ENCODE measurements around the gene CNTNAP5. TPM values are rescaled to one million over a fixed set of nuclear protein-coding genes. Genes with fewer than 3 reads are reported as not detected.

Gene CNTNAP5
- total and polyA plus RNA-seq, 2 donors from 2014 or later, result 0.50 TPM; not detected in 1

GRCh38 chr2:124258140-124258880 lies 233.2 kb downstream of the CNTNAP5 start:
- Histone ChIP-seq H3K27ac (ENCODE audit: low read depth in 2 of 2, low read length in 2 of 2) (no peak overlapping the region), H3K4me1 (ENCODE audit: control insufficient read depth in 2 of 3, insufficient read depth in 2 of 3, low read depth in 1 of 3, low read length in 3 of 3) (no peaks in the 10 kb centered on the region), H3K36me3 (ENCODE audit: control insufficient read depth in 2 of 3, insufficient read depth in 3 of 3, low read length in 3 of 3) (no peaks in the 10 kb centered on the region), H3K27me3 (ENCODE audit: control insufficient read depth, insufficient read depth, low read length) (no peaks in the 10 kb centered on the region), H3K9ac (ENCODE audit: low read length in 3 of 3) (no peak overlapping the region), H3K9me3 (ENCODE audit: control insufficient read depth in 2 of 3, insufficient read depth in 1 of 3, low read length in 3 of 3) (no peaks in the 10 kb centered on the region), H3K4me3 (ENCODE audit: low read length in 3 of 3) (no peak overlapping the region)
- FAIRE-seq (no peak), DNase-seq (no peak)
- TF ChIP-seq CTCF (IDR thresholded peaks at IDR 0.05; ENCODE audit: borderline replicate concordance, extremely low read depth, insufficient read depth), result no peak
- intact Hi-C loops (cut with DNase I), result no loop called here

GRCh38 chr2:124261456-124261855 lies 236.4 kb downstream of the CNTNAP5 start:
- no peak for TF ChIP-seq CTCF (IDR thresholded peaks at IDR 0.05; ENCODE audit: borderline replicate concordance, extremely low read depth, insufficient read depth)
- H3K36me3 ChIP-seq (ENCODE audit: control insufficient read depth in 2 of 3, insufficient read depth in 3 of 3, low read length in 3 of 3), result no peaks in the 10 kb centered on the region
- intact Hi-C loops (cut with DNase I), result no loop called here
- DNase-seq (no peak), FAIRE-seq (no peak)
- no peak overlapping the region for H3K4me3 ChIP-seq (ENCODE audit: low read length in 3 of 3)
- no peaks in the 10 kb centered on the region for H3K9me3 ChIP-seq (ENCODE audit: control insufficient read depth in 2 of 3, insufficient read depth in 1 of 3, low read length in 3 of 3)
- H3K9ac ChIP-seq (ENCODE audit: low read length in 3 of 3), result no peak overlapping the region
- H3K27me3 ChIP-seq (ENCODE audit: control insufficient read depth, insufficient read depth, low read length), result no peaks in the 10 kb centered on the region
- H3K4me1 ChIP-seq (ENCODE audit: control insufficient read depth in 2 of 3, insufficient read depth in 2 of 3, low read depth in 1 of 3, low read length in 3 of 3), result no peaks in the 10 kb centered on the region
- no peak overlapping the region for H3K27ac ChIP-seq (ENCODE audit: low read depth in 2 of 2, low read length in 2 of 2)

- Histone ChIP-seq H3K36me3 (ENCODE audit: control insufficient read depth in 2 of 3, insufficient read depth in 3 of 3, low read length in 3 of 3) (no peaks in the 10 kb centered on the region), H3K27ac (ENCODE audit: low read depth in 2 of 2, low read length in 2 of 2) (no peak overlapping the region), H3K9me3 (ENCODE audit: control insufficient read depth in 2 of 3, insufficient read depth in 1 of 3, low read length in 3 of 3) (no peaks in the 10 kb centered on the region), H3K4me3 (ENCODE audit: low read length in 3 of 3) (no peak overlapping the region), H3K4me1 (ENCODE audit: control insufficient read depth in 2 of 3, insufficient read depth in 2 of 3, low read depth in 1 of 3, low read length in 3 of 3) (no peaks in the 10 kb centered on the region), H3K9ac (ENCODE audit: low read length in 3 of 3) (no peak overlapping the region), H3K27me3 (ENCODE audit: control insufficient read depth, insufficient read depth, low read length) (no peaks in the 10 kb centered on the region)
- intact Hi-C loops (cut with DNase I), result no loop called here
- no peak for TF ChIP-seq CTCF (IDR thresholded peaks at IDR 0.05; ENCODE audit: borderline replicate concordance, extremely low read depth, insufficient read depth)
- FAIRE-seq (no peak), DNase-seq (no peak)
These were observed 239.5 kb downstream of the CNTNAP5 start for GRCh38 chr2:124264551-124265091.
